Measurements from ENCODE around the gene EIF2S2.

EIF2S2 gene

DNA sequence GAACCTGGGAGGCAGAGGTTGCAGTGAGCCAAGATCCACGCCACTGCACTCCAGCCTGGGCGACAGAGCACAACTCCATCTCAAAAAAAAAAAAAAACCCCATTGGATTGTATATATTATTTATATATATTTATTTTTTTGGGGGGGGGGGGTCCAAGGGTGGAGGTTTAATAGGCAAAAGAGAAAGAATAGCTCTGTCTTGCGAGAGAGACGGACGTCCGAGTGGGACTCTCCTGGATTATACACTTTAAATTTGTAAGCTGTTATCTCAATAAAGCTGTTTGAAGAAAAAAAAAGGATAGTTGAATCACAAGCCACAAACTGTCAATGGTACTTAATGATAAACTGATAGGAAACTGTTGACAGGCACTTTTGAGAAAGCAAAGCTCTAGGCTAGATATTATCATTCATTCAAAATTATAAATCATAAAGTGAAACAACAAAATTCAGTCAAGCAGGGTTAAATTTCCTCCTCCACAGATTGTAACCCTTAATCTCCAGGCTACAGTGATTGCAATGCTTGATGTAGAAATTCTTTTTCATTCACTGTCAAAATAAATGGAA lies 20.3 kb downstream of the EIF2S2 start:
- H3K4me3 ChIP-seq (ENCODE audit: low read depth, low read length), result no peak overlapping the region
- no peak for TF ChIP-seq CTCF (IDR thresholded peaks at IDR 0.05; ENCODE audit: low read depth, low read length)

DNA sequence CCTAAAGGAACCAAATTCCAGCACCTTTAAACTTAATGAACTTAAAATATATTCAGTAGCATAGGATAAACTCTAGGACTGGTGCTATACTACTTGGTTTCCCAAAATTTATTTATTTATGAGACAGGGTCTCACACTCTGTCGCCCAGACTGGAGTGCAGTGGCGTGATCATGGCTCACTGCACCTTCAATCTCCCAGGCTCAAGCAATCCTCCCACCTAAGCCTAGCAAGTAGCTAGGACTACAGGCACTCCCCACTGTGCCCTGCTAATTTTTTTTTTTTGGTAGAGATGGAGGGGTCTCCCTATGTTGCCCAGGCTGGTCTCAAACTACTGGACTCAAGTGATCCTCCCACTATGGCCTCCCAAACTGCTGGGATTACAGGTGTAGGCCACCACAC lies 21.4 kb downstream of the EIF2S2 start:
- H3K4me3 ChIP-seq (ENCODE audit: low read depth, low read length), result no peak overlapping the region
- no peak for TF ChIP-seq CTCF (IDR thresholded peaks at IDR 0.05; ENCODE audit: low read depth, low read length)

- H3K4me3 ChIP-seq (ENCODE audit: low read depth, low read length), result no peak overlapping the region
- TF ChIP-seq CTCF (IDR thresholded peaks at IDR 0.05; ENCODE audit: low read depth, low read length), result no peak
Measured at GRCh38 chr20:34089655-34090345, 22.2 kb downstream of the EIF2S2 start.

GRCh38 chr20:34089175-34089479 lies 22.9 kb downstream of the EIF2S2 start:
- no peak overlapping the region for H3K4me3 ChIP-seq (ENCODE audit: low read depth, low read length)
- no peak for TF ChIP-seq CTCF (IDR thresholded peaks at IDR 0.05; ENCODE audit: low read depth, low read length)

GRCh38 chr20:34088305-34089174 lies 23.5 kb downstream of the EIF2S2 start:
- TF ChIP-seq CTCF (IDR thresholded peaks at IDR 0.05; ENCODE audit: low read depth, low read length), result no peak
- H3K4me3 ChIP-seq (ENCODE audit: low read depth, low read length), result no peak overlapping the region

- TF ChIP-seq CTCF (IDR thresholded peaks at IDR 0.05; ENCODE audit: low read depth, low read length), result no peak
- H3K4me3 ChIP-seq (ENCODE audit: low read depth, low read length), result no peak overlapping the region
Measured at GRCh38 chr20:34085544-34086040, 26.5 kb downstream of the EIF2S2 start.
